Loucy (cell line): Measurements from ENCODE around the gene TXLNB.
"Not testable (repeated sequence)": the region's sequence is repeated elsewhere in the genome, so short reads cannot be mapped to it uniquely, and the experiment has no call there.

Experiments
- H2AFZ ChIP-seq: fragments of 200-600 bp; sonication (generic); 2 replicates; pipeline ENCODE4 v1.6.0; 2016; ENCODE audit warnings: antibody characterized with exemption, mild to moderate bottlenecking, low read length, moderate library complexity
- H3F3A ChIP-seq: fragments of 200-600 bp; 2 replicates; pipeline ENCODE4 v1.6.0; 2016; ENCODE audit warnings: antibody characterized with exemption, low read depth, mild to moderate bottlenecking
- H3K27me3 ChIP-seq: fragments of 200-600 bp; sonication (generic); 2 replicates; pipeline ENCODE4 v1.6.1; 2014; ENCODE audit warnings: low read length, mild to moderate bottlenecking; ENCODE audit not compliant: insufficient read depth, poor library complexity, severe bottlenecking
- H3K36me3 ChIP-seq: fragments of 200-600 bp; sonication (generic); 2 replicates; pipeline ENCODE4 v1.6.1; 2016; ENCODE audit warnings: low read length; ENCODE audit not compliant: insufficient read depth
- H3K4me1 ChIP-seq: fragments of 200-600 bp; sonication (generic); 2 replicates; pipeline ENCODE4 v1.5.1; 2014; ENCODE audit warnings: low read length, mild to moderate bottlenecking; ENCODE audit not compliant: insufficient read depth, poor library complexity, severe bottlenecking
- H3K4me2 ChIP-seq: fragments of 200-600 bp; sonication (generic); 2 replicates; pipeline ENCODE4 v1.6.0; 2014; ENCODE audit warnings: antibody characterized with exemption, low read length, low read depth, mild to moderate bottlenecking; ENCODE audit not compliant: poor library complexity, severe bottlenecking
- H3K4me3 ChIP-seq: fragments of 200-600 bp; sonication (generic); 2 replicates; pipeline ENCODE4 v1.5.1; 2014; ENCODE audit warnings: low read length, mild to moderate bottlenecking, mixed read lengths; ENCODE audit not compliant: poor library complexity, severe bottlenecking
- H3K79me2 ChIP-seq: fragments of 200-600 bp; sonication (generic); 2 replicates; pipeline ENCODE4 v1.6.1; 2014; ENCODE audit warnings: low read length; ENCODE audit not compliant: insufficient read depth
- H3K9ac ChIP-seq: fragments of 200-600 bp; sonication (generic); 2 replicates; pipeline ENCODE4 v1.6.0; 2014; ENCODE audit warnings: mild to moderate bottlenecking, low read depth, low read length, moderate library complexity; ENCODE audit not compliant: poor library complexity, severe bottlenecking
- H3K9me2 ChIP-seq: fragments of 200-600 bp; sonication (generic); replicated peaks from 2 replicates; pipeline ENCODE4 v1.6.1; 2016; ENCODE audit warnings: low read depth, low read length, mixed read lengths
- H3K9me3 ChIP-seq: fragments of 200-600 bp; sonication (generic); 2 replicates; pipeline ENCODE4 v1.6.1; 2014; ENCODE audit warnings: mild to moderate bottlenecking, antibody characterized with exemption, low read length, low read depth; ENCODE audit not compliant: insufficient read depth
- H4K20me1 ChIP-seq: fragments of 200-600 bp; sonication (generic); 2 replicates; pipeline ENCODE4 v1.6.0; 2014; ENCODE audit warnings: antibody characterized with exemption, low read length, mild to moderate bottlenecking; ENCODE audit not compliant: insufficient read depth, poor library complexity, severe bottlenecking
- EZH2phosphoT487 ChIP-seq: fragments of 200-600 bp; IDR thresholded peaks from 2 replicates; pipeline ENCODE4 v1.6.1; 2018; ENCODE audit warnings: antibody characterized with exemption, mild to moderate bottlenecking, moderate library complexity, borderline replicate concordance
- TF ChIP-seq, protein P1 (sequence below): fragments of 200-600 bp; sonication (generic); conservative IDR thresholded peaks from 2 replicates; pipeline ENCODE4 v1.5.1; 2014; ENCODE audit warnings: mild to moderate bottlenecking, antibody characterized with exemption, low read length

TXLNB gene

DNA sequence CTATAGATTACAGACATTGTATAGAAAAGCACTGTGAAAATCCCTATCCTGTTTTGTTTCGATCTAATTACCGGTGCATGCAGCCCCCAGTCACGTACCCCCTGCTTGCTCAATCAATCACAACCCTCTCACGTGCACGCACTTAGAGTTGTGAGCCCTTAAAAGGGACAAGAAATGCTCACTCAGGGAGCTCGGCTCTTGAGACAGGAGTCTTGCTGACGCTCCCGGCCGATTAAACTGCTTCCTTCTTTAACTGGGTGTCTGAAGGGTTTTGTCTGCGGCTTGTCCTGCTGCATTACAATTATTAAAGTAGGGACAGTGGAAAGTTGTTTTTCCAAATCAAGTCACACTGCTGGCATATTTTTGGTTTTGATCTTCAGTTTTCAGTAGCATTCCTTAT lies 2.6 kb downstream of the TXLNB start:
- TF ChIP-seq EZH2phosphoT487: no peak
- TF ChIP-seq, protein P1, sequence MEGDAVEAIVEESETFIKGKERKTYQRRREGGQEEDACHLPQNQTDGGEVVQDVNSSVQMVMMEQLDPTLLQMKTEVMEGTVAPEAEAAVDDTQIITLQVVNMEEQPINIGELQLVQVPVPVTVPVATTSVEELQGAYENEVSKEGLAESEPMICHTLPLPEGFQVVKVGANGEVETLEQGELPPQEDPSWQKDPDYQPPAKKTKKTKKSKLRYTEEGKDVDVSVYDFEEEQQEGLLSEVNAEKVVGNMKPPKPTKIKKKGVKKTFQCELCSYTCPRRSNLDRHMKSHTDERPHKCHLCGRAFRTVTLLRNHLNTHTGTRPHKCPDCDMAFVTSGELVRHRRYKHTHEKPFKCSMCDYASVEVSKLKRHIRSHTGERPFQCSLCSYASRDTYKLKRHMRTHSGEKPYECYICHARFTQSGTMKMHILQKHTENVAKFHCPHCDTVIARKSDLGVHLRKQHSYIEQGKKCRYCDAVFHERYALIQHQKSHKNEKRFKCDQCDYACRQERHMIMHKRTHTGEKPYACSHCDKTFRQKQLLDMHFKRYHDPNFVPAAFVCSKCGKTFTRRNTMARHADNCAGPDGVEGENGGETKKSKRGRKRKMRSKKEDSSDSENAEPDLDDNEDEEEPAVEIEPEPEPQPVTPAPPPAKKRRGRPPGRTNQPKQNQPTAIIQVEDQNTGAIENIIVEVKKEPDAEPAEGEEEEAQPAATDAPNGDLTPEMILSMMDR: no peak
- H3K36me3 ChIP-seq: no peaks in the 10 kb centered on the region
- H3K9me2 ChIP-seq: no peaks in the 10 kb centered on the region
- peaks cover 6% of the 10 kb centered on the region for H3F3A ChIP-seq
- H3K4me2 ChIP-seq: no peak overlapping the region
- no peaks in the 10 kb centered on the region for H4K20me1 ChIP-seq
- no peak overlapping the region for H3K4me3 ChIP-seq
- no peaks in the 10 kb centered on the region for H3K27me3 ChIP-seq
- no peak overlapping the region for H3K9ac ChIP-seq
- H3K9me3 ChIP-seq: no peaks in the 10 kb centered on the region
- H3K4me1 ChIP-seq: peaks cover 32% of the 10 kb centered on the region
- no peaks in the 10 kb centered on the region for H3K79me2 ChIP-seq
- no peak overlapping the region for H2AFZ ChIP-seq

DNA sequence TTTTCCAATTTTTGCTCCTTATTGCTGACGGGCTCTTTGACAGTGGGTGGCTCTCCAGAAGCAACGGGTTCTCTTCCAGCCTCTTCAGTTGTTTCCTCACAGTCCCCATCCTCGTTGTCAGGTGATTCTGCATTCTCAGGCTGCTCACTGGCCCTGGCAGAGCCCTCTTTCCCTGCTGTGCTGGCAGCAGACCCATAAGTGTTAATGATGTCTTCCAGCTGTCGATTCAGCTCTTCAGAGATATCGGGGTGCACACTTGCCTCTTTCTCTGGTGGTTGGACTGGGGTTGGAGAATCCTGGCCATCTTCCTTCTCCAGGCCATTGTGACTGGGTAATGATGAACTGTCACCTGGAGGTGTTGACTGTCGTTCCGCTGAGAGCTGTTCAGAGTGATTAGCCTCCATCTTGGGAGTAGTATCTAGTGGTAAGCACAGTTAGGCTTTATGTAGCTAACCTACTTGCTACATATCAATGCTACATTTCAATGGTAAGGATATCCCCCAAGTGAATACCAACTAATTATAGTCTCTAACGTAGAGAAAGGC lies 3.2 kb downstream of the TXLNB start:
- Histone ChIP-seq H3K9me3 (no peaks in the 10 kb centered on the region), H3F3A (peaks cover 6% of the 10 kb centered on the region), H3K4me1 (peaks cover 32% of the 10 kb centered on the region), H3K9ac (no peak overlapping the region), H3K4me2 (no peak overlapping the region), H3K9me2 (no peaks in the 10 kb centered on the region), H4K20me1 (no peaks in the 10 kb centered on the region), H2AFZ (no peak overlapping the region), H3K79me2 (no peaks in the 10 kb centered on the region), H3K27me3 (no peaks in the 10 kb centered on the region), H3K36me3 (no peaks in the 10 kb centered on the region), H3K4me3 (no peak overlapping the region)
- no peak for TF ChIP-seq EZH2phosphoT487
- TF ChIP-seq, protein P1: no peak

DNA sequence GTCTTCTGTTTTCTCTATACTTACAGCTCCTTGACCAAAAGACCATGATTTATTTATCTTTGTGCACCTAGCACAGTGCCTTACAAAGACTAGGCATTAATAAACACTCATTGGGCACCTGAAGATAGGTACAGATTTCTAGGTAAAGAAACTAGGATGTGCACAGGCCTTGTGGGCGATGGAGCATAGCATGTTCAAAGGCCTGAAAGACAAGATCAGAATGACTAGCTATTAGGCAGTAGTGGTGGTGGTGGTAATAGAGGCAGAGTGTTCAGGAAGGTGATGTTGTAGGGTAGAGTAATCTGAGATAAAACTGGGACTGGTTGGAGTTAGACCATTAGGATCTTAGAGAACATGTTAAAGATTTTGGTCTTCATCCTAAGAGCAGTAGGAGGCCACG lies 3.9 kb downstream of the TXLNB start:
- no peaks in the 10 kb centered on the region for H3K36me3 ChIP-seq
- no peak overlapping the region for H2AFZ ChIP-seq
- no peak overlapping the region for H3K4me3 ChIP-seq
- H3K27me3 ChIP-seq: no peaks in the 10 kb centered on the region
- H3K9me3 ChIP-seq: no peaks in the 10 kb centered on the region
- no peaks in the 10 kb centered on the region for H3K79me2 ChIP-seq
- H3K9me2 ChIP-seq: no peaks in the 10 kb centered on the region
- H3K4me2 ChIP-seq: no peak overlapping the region
- H3K4me1 ChIP-seq: peaks cover 32% of the 10 kb centered on the region
- H4K20me1 ChIP-seq: no peaks in the 10 kb centered on the region
- H3K9ac ChIP-seq: no peak overlapping the region
- peaks cover 6% of the 10 kb centered on the region for H3F3A ChIP-seq
- no peak for TF ChIP-seq EZH2phosphoT487
- TF ChIP-seq, protein P1: no peak

DNA sequence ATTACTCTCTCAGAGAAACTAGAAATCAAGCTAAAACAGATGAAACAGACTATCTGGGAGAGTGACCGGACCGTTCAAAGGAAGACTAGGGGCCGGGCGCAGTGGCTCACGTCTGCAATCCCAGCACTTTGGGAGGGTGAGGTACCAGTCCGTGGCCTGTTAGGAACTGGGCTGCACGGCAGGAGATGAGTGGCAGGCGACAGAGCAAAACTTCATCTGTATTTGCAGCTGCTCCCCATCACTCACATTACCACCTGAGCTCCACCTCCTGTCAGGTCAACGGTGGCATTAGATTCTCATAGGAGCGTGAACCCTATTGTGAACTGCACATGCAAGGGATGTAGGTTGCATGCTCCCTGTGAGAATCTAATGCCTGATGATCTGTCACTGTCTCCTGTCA lies 5.4 kb downstream of the TXLNB start:
- not testable (repeated sequence) for H3K9ac ChIP-seq, H3K9me3 ChIP-seq, H4K20me1 ChIP-seq, H3K27me3 ChIP-seq, H3K4me3 ChIP-seq, H3K79me2 ChIP-seq, H3K36me3 ChIP-seq, H2AFZ ChIP-seq, H3F3A ChIP-seq, H3K4me2 ChIP-seq, H3K9me2 ChIP-seq
- peaks cover 20% of the 10 kb centered on the region for H3K4me1 ChIP-seq
